ENCODE data around the gene PPP1R17. TPM values are rescaled to one million over a fixed set of nuclear protein-coding genes. Genes with fewer than 3 reads are reported as not detected.

The PPP1R17 gene
- total and polyA plus RNA-seq, 2 of the 13 experiments (the other 11 are each of a cell fraction or from before 2014, with no cell fraction given), result not detected

GRCh38 chr7:31707089-31707488 is 20.1 kb downstream of the PPP1R17 start:
- FAIRE-seq (no peak), DNase-seq (ENCODE audit: low spot score) (no peak), ATAC-seq (no peak)
- H3K4me2 ChIP-seq (ENCODE audit: low read depth, low read length), result no peak overlapping the region
- H3K9ac ChIP-seq (ENCODE audit: insufficient read depth, low read depth, low read length), result no peak overlapping the region
- H3K27me3 ChIP-seq (ENCODE audit: control insufficient read depth in 1 of 2, insufficient read depth in 2 of 2, low read length in 2 of 2), result peaks cover 0 to 6% of the 10 kb centered on the region in 2 experiments; a peak in 3 of 5 replicates
- no peaks in the 10 kb centered on the region for H3K36me3 ChIP-seq (replicated peaks in 1 of 2; ENCODE audit: control insufficient read depth in 1 of 2, insufficient read depth in 2 of 2, low read length in 2 of 2)
- no peaks in the 10 kb centered on the region for H3K9me3 ChIP-seq (ENCODE audit: low read length)
- BruUV-seq (replicated peaks), result no TSS peak
- H3K27ac ChIP-seq (ENCODE audit: extremely low read length, insufficient read depth, low read length), result no peak overlapping the region
- ChIA-PET POLR2A (no interaction called here), CTCF (ENCODE audit: low intra/inter-chr PET ratio, low total read pairs) (no interaction called here)
- H3K4me1 ChIP-seq (ENCODE audit: insufficient read depth, low read length), result no peaks in the 10 kb centered on the region
- intact Hi-C loops (cut with micrococcal nuclease; ENCODE audit: unreplicated experiment) (no loop called here), in situ Hi-C loops (cut with HindIII; ENCODE audit: extremely low pct_ligation_motif_present, low pct_unique_long_range_greater_than_20kb) (no loop called here)
- no peaks in the 10 kb centered on the region for H3K79me2 ChIP-seq (ENCODE audit: insufficient read depth, low read length)
- TF ChIP-seq ZNF7 (CRISPR knock-in tag; IDR thresholded peaks at IDR 0.05) (no peak), GPN1 (CRISPR knock-in tag; IDR thresholded peaks at IDR 0.05; ENCODE audit: borderline replicate concordance) (no peak), FOXA1 (IDR thresholded peaks at IDR 0.05) (no peak), FOXA1 (CRISPR knock-in tag; IDR thresholded peaks at IDR 0.05) (no peak), CSRNP2 (CRISPR knock-in tag; conservative IDR thresholded peaks at IDR 0.05; ENCODE audit: low read depth) (no peak), MLX (CRISPR knock-in tag; IDR thresholded peaks at IDR 0.05) (no peak), PHF21A (CRISPR knock-in tag; IDR thresholded peaks at IDR 0.05) (no peak), EEA1 (CRISPR knock-in tag; IDR thresholded peaks at IDR 0.05; ENCODE audit: borderline replicate concordance) (no peak), JARID2 (CRISPR knock-in tag; IDR thresholded peaks at IDR 0.05; ENCODE audit: insufficient replicate concordance) (no peak), ZNF773 (CRISPR knock-in tag; IDR thresholded peaks at IDR 0.05; ENCODE audit: borderline replicate concordance) (no peak), EHMT2 (IDR thresholded peaks at IDR 0.05; ENCODE audit: borderline replicate concordance, low read depth, low read length) (no peak)
- H4K20me1 ChIP-seq (ENCODE audit: insufficient read depth, low read length), result no peaks in the 10 kb centered on the region
- no peak overlapping the region for H2AFZ ChIP-seq (ENCODE audit: low read length)
- WGBS (ENCODE audit: low lambda C conversion rate), result 2% methylated on average over 5 of the region's 5 CpGs
- H3K4me3 ChIP-seq (replicated peaks in 1 of 3; ENCODE audit: insufficient read depth in 1 of 3, low read depth in 2 of 3, low read length in 3 of 3), result no peak overlapping the region
